Nephron (organoid): ENCODE data around the gene SEMA3A.

Experiments
- H3K27ac Mint-ChIP-seq, 3 experiments: 2 replicates each; pipeline ENCODE4 v1.8.0; 2020; ENCODE audit warnings: mixed read lengths in 3 of 3, mild to moderate bottlenecking in 2 of 3, moderate library complexity in 1 of 3
- H3K27me3 Mint-ChIP-seq: 2 replicates; pipeline ENCODE4 v1.8.0; 2021; ENCODE audit warnings: low read depth, mild to moderate bottlenecking, moderate library complexity, mixed read lengths
- H3K36me3 Mint-ChIP-seq: 2 replicates; pipeline ENCODE4 v1.8.0; 2020; ENCODE audit warnings: low read depth, mixed read lengths
- H3K4me1 Mint-ChIP-seq: 2 replicates; pipeline ENCODE4 v1.8.0; 2020; ENCODE audit warnings: mixed read lengths
- H3K4me3 Mint-ChIP-seq, 3 experiments: 2 replicates each; pipeline ENCODE4 v1.8.0; 2020; ENCODE audit warnings: mild to moderate bottlenecking in 3 of 3, mixed read lengths in 3 of 3, moderate library complexity in 2 of 3
- H3K9me3 Mint-ChIP-seq: 2 replicates; pipeline ENCODE4 v1.8.0; 2020; ENCODE audit warnings: mixed read lengths
- TF ChIP-seq, protein P1 (sequence below), 3 experiments: fragments of 200-600 bp; sonication (generic); IDR thresholded peaks; one replicate each; pipeline ENCODE4 v1.5.0; 2021; ENCODE audit warnings: antibody characterized with exemption in 3 of 3; ENCODE audit not compliant: unreplicated experiment in 3 of 3

Gene SEMA3A

DNA sequence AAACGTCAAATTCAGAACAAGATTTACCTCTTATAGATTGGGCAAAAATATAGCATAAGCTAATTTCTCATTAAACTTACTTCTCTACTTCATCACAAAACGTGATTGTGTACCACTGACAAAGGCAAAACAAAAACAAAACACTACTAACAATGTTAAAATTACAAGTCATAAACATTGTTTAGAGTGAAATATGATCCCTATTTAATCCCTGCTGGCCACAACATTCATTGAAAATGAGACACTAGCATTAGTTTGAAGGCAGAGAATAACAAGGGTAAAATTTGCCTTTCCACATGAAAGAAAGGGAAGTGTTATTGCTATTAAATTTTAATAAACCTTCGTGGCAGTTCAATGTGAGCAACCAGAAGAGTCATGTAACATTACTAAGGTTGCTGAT is 45.0 kb downstream of the SEMA3A start:
- peaks cover 33% of the 10 kb centered on the region for H3K4me1 Mint-ChIP-seq
- peak overlapping the region; percentile 97 to 100 (median 98) for H3K27ac Mint-ChIP-seq
- H3K4me3 Mint-ChIP-seq = peak overlapping the region; percentile 93 to 96 (median 96)
- H3K36me3 Mint-ChIP-seq = no peaks in the 10 kb centered on the region
- no peaks in the 10 kb centered on the region for H3K9me3 Mint-ChIP-seq
- no peaks in the 10 kb centered on the region for H3K27me3 Mint-ChIP-seq
- TF ChIP-seq, protein P1, sequence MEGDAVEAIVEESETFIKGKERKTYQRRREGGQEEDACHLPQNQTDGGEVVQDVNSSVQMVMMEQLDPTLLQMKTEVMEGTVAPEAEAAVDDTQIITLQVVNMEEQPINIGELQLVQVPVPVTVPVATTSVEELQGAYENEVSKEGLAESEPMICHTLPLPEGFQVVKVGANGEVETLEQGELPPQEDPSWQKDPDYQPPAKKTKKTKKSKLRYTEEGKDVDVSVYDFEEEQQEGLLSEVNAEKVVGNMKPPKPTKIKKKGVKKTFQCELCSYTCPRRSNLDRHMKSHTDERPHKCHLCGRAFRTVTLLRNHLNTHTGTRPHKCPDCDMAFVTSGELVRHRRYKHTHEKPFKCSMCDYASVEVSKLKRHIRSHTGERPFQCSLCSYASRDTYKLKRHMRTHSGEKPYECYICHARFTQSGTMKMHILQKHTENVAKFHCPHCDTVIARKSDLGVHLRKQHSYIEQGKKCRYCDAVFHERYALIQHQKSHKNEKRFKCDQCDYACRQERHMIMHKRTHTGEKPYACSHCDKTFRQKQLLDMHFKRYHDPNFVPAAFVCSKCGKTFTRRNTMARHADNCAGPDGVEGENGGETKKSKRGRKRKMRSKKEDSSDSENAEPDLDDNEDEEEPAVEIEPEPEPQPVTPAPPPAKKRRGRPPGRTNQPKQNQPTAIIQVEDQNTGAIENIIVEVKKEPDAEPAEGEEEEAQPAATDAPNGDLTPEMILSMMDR (IDR thresholded peaks at IDR 0.05; ENCODE audit: unreplicated experiment in 3 of 3) = no peak

DNA sequence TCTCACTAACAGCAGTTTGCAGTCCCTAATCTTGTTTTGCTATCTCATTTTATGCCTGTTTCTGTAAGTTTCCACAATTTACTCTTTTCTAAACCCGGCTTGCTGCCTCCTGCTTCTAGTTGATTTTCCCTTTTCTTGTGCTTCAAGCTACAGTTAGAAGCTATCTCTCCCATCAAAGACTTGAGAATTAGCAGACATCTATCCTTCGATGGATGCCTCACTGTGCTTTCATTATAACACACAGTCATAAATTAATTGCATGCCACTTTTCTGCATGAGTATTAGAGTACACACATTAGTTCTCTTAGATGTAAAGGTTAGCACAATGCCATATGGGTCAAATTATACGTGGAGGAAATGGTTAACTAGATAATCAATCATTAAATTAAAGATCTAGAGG is 48.7 kb downstream of the SEMA3A start:
- peaks cover 33% of the 10 kb centered on the region for H3K4me1 Mint-ChIP-seq
- peaks cover 8% of the 10 kb centered on the region for H3K36me3 Mint-ChIP-seq
- TF ChIP-seq, protein P1 (IDR thresholded peaks at IDR 0.05; ENCODE audit: unreplicated experiment in 3 of 3) = no peak
- H3K9me3 Mint-ChIP-seq = no peaks in the 10 kb centered on the region
- no peaks in the 10 kb centered on the region for H3K27me3 Mint-ChIP-seq
- peak overlapping the region in 1 of 3 experiments; percentile 6 for H3K4me3 Mint-ChIP-seq
- H3K27ac Mint-ChIP-seq = peak overlapping the region in 2 of 3 experiments; percentile 28 to 29

DNA sequence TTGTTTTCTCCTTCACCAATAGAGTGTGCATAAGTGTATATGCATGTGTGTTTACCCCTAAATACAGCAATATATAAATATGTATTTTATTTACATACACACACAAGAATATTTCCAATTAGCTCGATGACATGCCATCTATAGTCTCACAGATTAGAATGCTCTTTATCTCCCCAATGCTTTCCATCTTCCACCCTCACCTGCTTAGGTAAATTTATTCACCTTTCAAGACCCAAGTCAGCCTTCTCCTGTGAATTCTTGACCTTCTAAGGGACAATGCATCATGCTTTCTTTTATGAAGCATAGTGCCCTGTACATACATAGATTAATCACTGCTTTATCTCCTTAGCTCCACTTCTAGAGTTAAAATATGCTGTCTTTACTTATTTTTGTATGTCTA is 49.7 kb downstream of the SEMA3A start:
- TF ChIP-seq, protein P1 (IDR thresholded peaks at IDR 0.05; ENCODE audit: unreplicated experiment in 3 of 3) = no peak
- Mint-ChIP-seq H3K27me3 (no peaks in the 10 kb centered on the region), H3K4me1 (peaks cover 29% of the 10 kb centered on the region), H3K9me3 (no peaks in the 10 kb centered on the region), H3K36me3 (peaks cover 8% of the 10 kb centered on the region), H3K4me3 (no peak overlapping the region), H3K27ac (no peak overlapping the region)

DNA sequence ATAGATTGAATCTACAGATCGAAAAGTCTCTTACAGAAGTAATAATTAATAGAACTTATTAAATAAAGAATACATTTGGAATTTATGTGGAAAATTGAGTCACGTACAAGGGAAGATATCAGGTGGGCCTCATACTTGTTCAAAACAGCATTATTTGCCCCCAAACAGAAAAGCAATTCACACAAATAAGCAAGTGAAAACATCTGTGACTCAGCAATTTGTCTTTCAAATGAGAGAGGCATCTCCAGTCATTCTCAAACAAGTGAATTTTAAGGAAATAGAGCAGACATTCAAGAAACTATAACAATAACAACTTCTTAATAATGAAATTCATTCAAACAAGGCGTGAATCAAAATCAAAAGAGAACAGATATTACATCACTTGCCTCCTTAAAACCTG is 50.1 kb downstream of the SEMA3A start:
- Mint-ChIP-seq H3K27ac (no peak overlapping the region), H3K27me3 (no peaks in the 10 kb centered on the region), H3K4me1 (peaks cover 28% of the 10 kb centered on the region), H3K9me3 (no peaks in the 10 kb centered on the region), H3K4me3 (no peak overlapping the region), H3K36me3 (peaks cover 8% of the 10 kb centered on the region)
- TF ChIP-seq, protein P1 (IDR thresholded peaks at IDR 0.05; ENCODE audit: unreplicated experiment in 3 of 3) = no peak

DNA sequence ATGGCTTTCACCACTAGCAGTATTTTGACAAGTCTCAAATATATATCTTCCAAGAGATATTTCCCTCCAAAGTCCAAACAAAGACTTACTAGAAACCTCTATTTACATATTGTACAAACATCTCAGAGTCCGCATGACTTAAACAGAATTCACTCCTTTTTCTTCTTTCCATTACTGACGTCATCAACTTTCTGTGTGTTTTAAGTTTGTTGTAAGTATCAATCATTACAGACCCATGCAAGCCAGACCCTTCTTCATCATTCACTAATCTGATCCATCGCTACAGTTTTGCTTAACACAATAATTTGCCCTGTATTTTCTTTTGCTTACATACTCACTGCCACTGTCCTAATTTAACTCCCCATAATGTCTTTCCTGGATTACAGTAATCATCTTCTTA is 51.9 kb downstream of the SEMA3A start:
- peaks cover 8% of the 10 kb centered on the region for H3K36me3 Mint-ChIP-seq

More for the DNA sequence above, 51.9 kb downstream of the SEMA3A start:
- Mint-ChIP-seq H3K4me1 (peaks cover 30% of the 10 kb centered on the region), H3K27me3 (no peaks in the 10 kb centered on the region), H3K4me3 (no peak overlapping the region), H3K9me3 (no peaks in the 10 kb centered on the region), H3K27ac (peak overlapping the region in 2 of 3 experiments; percentile 3 to 45)
- TF ChIP-seq, protein P1 (IDR thresholded peaks at IDR 0.05; ENCODE audit: unreplicated experiment in 3 of 3) = no peak
